Measurements from ENCODE around the gene RHBDF2.

DNA sequence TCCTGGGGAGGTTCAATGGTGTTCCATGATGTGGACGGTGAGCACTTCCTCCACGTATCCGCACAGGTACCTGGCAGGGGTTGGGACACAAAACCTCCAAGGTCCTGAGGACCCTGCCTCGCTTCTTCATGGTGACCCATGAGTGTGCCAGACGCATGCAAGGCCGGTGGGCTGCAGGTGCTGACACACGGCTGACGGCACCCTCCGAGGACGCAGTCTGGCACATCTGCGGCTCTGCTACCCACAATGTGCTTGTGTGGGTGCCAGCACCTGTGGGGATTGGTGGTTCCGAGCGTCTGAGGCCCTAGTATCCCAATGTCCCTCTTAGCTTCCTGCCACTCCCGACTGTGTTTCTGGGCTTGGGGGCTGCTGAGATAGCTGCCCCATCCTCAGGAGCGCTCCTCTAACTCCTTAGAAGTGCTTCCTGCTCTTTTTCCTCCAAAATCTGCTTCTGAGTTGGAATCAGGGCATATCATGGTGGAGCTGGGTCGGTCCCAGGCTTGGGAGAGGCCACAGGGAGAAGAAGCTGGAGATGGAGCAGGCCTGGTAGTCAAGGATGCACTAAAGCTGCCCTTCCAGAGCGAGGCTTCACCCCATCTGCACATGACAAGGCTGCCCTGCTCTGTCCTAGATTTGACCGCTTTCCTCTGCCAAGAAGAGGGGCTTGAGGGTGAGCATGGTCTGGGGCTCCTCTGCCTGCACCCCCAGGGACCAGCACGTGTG, 34.7 kb upstream of the RHBDF2 start:
- no peak for TF ChIP-seq POLR2A (IDR thresholded peaks at IDR 0.05; ENCODE audit: low read length)
- no peak for TF ChIP-seq GATA1 (IDR thresholded peaks at IDR 0.05; ENCODE audit: low read depth, low read length)

Data from erythroblast (primary cell).